Superior temporal gyrus (tissue), 1 donor: ENCODE results near the gene MBTPS1.

Source experiments
- DNase-seq: peaks from one replicate; pipeline ENCODE4 v3.0.0-alpha.2; 2016; ENCODE audit errors: extremely low spot score

MBTPS1 gene

DNA sequence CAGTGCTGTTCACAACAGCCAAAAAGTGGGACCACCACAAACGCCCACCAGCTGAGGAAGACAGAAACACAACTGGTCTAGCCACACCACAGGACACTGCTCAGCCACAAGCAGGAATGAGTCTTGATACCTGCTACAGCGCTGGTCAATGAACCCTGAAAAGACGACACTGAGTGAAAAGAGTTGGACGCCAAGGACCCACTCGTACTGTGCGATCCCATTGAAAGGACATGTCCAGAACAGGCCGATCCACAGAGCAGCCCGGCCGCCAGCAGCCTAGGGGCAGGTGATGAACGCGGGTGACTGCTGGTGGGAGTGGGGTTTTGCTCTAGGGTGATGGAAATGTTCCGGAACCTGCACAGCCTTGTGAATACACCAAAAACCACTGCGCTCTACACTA lies 63.5 kb downstream of the MBTPS1 start:
- no peak for DNase-seq

DNA sequence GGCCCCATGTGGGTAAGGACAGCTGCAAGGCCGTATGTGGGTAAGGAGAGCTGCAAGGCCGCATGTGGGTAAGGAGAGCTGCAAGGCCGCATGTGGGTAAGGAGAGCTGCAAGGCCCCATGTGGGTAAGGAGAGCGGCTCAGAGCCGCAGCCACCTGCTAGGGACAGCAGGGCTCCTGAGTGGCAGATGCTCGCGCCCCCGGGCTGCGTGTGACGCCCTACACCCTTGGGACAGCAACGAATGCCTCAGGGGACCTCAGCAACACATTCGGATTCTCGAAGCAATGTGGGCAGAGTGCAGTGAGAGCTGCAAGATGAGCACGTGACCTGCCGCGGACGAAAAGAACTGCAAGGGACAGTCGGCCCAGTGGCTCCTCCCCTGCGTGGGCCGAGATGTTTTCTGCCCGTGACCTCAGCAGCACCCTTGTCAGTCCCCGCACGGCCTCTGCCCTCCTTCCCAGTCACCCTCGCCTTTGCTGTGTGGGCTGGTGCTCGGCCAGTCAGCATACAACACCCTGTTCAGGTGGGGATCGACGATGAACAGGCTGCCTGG lies 64.6 kb downstream of the MBTPS1 start:
- DNase-seq = no peak

DNA sequence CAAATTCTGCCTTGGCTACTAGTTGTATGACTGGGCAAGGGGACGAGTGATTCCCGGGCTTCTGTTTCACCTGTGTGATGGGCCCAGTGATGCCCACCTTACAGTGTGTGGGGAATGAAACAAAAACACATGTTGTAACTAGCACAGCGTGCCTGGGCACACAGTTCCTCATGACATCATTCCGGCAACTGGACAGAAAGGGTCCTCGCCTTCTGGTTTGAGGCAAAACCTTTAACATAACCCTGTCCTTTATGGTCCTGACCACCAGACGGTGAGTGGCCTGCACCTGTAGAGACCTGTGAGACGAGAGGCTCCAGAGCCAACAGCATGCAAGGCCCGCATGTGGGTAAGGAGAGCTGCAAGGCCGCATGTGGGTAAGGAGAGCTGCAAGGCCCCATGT lies 66.4 kb downstream of the MBTPS1 start:
- DNase-seq = no peak

DNA sequence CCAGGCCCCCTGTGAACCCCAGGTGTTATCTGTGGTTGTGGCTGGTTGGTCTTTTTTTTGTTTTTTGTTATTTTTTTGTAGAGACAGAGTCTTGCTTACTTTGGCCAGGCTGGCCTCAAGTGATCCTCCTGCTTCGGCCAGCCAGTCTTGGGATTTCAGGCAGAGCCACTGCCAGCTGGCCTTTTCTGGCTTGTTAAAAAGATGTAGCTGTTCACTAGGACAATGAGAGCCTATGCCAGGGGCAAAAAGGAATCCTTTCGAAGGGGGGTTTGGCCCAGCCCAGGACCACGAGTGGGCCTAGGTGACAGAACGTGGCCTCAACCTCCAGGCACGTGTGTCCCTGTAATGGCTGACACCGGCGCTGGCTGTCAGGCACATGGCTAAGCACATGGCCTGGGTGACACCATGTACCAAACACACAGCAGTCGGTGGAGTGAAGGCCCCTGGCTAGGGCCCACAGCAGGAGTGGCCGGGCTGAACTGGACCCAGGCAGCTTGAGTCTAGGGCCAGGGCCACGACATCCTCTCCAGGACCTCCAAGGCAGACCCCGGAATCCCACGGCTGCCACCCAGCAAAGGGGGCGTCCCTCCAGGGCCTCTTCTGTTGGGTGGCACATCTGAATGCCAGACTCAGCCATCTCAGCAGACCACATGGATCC lies 67.2 kb downstream of the MBTPS1 start:
- DNase-seq = no peak

DNA sequence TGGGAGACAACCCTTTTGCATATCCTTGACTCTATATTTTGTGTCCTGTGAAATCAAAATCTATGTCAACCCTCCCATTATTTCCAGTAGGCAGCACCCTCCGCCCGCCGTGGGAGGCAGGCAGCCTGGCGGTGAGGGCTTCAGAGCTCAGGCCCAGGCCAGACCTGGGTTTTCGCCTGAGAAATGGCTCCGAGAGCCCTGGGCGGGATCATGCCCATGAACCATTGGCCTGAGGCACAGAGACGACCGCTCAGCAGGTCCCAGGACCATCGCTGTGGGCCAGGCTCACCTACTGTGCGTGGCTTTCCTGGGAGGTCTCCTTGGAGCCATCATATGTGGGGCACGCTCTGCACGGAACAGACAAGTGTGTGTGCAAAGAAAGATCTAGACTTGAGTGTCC lies 67.9 kb downstream of the MBTPS1 start:
- DNase-seq = no peak

DNA sequence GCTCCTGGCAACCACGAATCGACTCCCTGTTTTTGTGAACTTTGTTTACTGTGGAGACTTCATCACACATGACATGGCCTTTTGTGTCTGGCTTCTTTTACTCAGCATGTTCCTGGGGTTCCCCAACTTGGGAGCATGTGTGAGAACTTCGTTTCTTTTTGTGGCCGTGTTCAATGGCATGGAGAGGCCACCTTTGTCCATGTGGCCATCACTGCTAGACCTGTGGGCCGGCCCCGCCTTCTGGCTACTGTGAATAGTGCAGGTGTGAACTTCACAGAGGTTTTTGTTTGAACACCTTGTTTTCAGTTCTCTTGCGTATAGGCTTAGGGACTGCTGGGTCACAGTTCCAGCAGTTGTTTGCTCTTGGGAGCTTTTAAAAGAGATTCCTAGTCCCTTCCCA lies 68.5 kb downstream of the MBTPS1 start:
- no peak for DNase-seq

DNA sequence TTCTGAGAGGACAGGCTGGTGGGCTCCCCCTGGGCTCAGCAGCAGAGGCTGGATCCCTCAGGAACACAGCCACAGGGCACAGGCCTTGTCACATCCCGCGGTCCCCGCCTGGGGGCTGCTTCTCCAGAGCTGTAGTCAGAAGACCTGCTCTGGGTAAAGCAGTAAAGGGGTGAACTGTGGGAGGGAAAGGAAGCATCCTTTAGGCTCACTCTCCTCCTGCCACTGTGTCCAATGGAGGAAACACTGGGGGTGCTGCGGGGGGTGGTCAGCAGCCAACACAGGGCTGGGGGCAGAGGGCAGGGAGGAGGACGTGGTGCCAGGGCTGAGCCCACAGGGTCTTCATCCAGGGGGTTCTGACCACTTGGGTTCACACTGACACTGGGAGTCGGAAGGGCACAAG lies 69.1 kb downstream of the MBTPS1 start:
- DNase-seq = no peak

DNA sequence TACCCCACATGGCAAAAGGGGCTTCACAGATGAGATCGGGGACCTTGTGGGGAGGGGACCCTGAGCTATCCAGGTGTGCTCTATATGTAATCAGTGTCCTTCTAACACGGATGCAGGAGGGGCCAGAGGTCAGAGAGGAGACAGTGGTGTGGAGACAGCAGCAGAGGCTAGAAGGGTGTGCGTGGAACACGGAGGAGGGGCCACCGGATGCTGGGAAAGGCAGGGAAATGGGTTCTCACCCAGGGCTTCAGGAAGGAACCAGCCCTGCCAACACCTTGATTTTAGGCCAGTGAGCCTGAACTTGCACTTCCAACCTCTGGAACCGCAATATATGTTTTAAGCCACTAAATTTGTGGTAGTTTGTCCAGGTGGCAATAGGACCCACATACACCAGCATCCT lies 69.5 kb downstream of the MBTPS1 start:
- DNase-seq = no peak

DNA sequence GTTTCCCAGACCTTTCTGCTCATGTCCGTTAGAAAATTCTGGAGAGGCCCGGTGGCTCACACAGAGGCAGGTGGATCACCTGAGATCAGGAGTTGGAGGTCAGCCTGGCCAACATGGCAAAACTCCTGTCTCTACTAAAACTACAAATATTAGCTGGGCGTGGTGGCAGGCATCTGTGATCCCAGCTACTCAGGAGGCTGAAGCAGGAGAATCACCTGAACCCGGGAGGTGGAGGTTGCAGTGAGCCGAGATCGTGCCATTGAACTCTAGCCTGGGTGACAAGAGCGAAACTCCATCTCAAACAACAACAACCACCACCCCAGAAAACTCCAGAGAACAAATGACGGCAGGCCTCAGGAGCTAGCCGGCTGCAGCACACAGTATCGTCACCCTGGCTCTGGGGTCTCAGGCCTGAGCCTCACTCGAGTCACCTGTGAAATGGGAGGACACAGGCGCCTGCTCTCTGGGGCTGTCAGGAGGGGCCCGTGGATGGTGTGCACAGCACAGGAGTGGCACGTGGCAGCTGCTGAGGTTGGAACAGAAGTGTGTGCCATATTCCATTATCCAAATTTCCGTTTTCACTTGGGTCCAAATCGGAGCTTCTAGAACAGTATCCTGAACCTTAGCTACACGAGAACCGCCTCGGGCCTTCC lies 70.8 kb downstream of the MBTPS1 start:
- DNase-seq = no peak

DNA sequence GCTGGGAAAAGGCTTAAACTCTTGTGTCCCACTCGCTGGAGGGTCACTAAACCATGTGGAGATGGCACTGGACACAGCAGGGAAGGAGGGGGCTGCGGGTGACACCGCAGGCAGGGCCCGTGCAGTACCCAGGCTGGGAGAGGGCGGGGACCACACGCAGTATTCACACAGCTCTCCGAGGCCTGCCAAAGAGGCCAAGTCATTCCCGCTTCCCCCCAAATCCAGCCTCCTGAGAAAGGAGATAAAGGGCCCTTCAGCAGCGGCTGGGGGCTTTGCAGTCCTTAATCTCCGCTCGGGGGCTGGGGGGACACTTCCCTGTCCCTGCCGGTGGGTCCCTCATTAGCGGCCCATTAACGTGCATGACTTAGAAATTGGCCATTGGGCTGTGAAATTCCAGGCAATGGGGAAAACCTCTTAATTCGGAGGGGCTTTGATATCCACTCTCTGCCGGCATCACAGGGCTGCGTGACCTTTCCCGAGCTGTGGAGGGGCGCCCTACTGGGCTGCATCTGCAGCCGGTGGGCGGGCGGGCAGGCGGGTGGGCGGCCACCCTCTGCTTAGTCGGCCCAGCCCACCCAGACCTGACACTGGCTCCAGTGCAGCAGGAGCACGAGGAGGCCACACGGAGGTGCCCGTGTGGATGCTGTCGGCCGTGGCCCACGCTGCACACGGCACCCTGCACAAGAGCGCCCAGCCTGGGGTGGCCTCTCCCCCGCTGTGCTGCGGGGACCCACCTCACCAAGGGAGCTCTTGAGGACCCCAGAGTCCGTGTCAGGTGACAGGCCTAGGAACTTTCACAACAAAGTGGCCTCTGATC lies 71.5 kb downstream of the MBTPS1 start:
- DNase-seq = no peak

DNA sequence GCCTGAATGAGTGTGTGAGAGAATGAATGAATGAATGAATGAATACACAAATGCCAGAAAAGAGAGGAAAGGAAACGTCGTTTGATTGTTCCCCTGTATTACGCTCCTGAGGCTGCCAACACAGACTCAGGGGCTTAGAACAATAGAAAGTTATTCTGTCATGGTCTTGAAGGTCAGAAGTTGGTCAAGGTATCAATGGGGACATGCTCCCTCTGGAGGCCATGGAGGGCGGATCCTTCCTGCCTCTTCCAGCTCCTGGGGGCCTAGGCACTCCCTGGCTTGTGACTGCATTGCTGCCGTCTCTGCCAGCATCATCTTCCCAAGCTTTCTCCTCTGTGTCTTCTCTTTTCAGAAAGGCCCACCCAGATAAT lies 72.6 kb downstream of the MBTPS1 start:
- DNase-seq = no peak

DNA sequence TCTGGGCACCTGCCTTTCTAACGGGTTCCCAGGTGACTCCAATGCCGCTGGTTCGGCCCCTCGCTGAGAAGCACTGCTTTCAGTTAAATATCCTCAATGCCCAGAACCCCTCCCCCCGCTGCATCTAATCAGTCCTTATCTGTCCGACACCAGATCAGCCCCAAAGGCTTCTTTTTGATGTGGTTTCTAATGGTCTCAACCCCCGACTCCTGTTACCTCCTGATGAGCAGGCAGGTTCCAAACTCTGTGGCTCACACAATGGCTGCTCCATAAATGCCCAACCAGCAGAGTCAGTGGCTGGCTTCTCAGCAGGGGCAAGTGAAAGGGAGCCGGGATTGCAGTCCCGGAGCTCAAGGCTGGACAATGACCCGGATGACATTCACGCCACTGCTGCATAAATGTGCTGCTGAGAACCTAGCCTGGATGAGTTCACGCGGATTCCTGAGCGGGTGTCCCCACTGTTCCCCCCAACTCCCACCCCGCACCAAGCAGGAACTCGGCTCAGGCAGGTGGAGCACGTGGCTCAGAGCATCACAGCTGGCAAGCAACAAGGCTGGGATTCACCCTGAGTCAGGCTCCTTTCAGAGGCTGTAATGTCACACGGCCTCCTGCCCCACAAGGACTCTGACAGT lies 73.1 kb downstream of the MBTPS1 start:
- DNase-seq = no peak

DNA sequence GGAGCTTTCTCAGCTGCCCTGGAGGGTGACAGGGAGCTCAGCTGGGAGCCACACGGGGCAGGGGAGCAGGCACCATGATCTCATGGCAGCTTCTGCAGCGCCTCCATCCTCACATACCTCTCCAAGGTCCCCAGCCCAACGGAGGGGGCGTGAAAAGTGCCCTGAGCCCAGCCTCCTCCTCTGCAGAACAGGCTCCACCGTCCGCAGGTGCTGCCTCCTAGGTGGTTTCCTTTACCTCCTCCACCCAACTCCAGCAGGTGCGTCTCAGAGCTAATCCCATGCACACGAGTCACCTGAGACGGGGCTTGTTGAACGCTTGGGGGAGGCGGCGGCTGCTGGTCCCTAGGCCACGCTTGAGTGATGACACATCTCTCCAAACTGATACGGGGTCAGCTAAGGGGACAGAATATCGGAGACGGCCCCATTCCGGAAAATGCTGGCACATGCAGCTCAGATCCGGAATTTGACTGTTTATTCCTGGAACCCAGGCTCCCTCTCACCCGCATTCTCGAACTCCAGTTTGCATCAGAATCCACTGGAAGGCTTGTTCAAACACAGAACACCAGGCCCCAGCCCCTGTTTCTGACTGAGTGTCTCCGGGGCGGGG lies 73.8 kb downstream of the MBTPS1 start:
- no peak for DNase-seq

DNA sequence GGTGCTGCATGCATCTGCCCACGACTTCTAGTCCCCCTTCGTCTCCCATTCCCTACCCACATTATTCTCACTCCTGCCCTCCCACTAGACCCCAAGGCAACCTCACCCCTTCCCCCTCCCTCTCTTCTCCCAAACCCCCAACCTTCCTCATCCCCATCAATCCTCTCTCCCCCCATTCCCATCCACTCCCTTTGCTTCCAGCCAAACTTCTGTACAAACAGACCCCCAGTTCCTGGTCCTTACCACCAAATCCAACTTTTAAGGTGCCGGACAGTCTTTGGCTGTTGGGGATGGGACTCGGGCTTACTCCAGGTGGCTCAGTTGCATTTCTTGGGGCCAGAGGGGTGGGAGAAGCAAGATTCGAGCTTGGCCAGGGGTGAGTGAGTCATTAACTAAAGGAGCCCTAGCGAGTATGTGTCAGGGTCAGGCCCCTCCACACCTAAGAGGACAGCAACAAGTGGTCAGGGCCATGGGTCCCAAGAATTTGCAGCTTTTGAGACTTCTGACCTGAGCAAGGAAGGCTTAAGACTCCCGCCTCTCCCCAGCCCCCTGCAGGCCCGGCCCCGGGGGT lies 74.3 kb downstream of the MBTPS1 start, which contains the start of gene SLC38A8:
Gene SLC38A8, minus strand, starts transcription at position 488 of the 571 bp plus-strand sequence. CDS start 638 bp downstream, outside the sequence.
- no peak for DNase-seq

DNA sequence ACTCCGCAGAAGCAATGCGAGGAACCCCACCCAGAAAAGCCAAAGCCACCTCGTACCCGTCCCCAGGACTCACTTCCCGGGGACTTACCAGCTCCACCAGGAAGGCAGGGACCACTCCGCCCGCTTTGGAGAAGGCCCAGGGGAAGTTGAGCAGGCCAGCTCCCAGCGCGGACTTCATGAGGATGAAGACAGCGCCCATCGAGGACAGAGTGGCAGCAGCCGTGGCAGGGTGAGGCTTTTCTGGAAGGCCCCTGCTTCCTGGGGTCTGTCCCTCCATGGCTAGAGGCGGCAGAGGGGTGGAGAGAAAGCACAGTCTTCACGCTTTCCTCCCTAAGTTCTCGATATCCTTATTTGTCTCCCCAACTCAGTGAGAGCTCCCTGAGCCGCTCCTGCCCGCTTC lies 74.9 kb downstream of the MBTPS1 start:
- DNase-seq = no peak

DNA sequence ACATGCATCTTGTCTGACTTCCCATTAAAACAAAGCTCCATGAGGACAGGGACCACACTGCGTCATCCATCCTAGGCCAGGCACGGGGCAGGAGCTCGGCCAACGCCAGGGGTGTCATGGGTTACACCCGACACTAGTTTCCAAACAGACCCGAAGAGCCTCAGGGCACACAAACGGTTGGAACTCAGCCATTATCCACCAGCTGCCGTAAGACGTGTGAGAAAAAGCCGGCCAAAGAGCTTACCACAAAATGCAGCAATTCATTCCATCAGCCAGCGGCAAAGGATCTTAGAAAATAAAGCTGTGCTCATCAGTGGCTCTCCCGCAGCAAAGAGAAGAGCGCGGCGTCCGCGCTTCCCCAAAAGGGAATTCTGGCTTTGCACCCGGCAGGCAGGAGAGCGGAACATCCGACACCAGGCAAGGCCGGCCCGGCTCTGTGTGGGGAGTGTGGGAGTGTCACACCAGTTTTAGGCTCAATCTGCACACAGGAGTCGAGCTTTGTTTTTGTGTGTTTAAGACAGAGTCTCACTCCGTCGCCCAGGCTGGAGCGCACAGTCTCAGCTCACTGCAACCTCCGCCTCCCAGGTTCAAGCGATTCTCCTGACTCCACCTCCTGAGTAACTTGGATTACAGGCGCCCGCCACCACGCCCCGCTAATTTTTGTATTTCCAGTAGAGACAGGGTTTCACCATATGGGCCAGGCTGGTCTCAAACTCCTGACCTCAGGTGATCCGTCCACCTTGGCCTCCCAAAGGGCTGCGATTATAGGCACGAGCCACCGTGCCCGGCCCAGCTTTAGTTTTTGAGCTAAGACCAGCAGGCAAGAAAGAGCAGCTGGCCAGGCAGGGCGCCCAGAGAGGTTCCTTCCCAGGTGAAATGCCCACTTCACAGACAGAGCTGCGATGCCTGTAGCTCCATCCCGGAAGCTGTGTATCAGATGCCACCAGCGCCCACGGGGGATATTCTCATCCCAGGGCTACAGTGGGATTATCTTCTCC lies 75.6 kb downstream of the MBTPS1 start:
- peak; percentile 34 for DNase-seq

DNA sequence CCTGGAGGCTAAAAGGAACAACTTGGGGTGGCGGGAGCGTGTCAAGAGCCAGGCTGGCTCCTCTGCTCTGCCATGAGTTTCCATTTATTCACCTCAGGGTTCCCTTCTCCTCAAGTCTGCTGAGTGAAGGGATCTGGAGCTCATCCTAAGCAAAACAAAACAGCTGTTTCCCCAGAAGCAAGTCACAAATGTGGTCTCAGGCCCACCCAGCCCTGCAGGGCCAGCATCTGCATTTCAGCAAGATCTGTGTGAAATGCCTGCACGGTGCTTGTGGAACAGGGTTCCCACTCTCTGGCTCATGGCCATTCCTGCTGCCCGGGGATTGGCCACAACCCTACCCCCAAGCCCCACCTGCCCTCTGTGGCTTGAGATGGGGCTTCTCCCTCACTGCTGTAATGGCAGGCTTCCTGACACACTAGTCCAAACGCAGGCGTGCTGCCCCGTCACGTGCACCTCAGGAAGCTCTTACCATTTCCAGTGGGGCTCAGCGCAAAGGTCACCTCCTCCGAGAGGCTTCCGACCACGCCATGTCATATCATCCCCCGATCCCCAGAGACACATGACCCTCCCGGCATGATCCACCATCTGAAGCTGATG lies 76.4 kb downstream of the MBTPS1 start:
- DNase-seq = no peak

DNA sequence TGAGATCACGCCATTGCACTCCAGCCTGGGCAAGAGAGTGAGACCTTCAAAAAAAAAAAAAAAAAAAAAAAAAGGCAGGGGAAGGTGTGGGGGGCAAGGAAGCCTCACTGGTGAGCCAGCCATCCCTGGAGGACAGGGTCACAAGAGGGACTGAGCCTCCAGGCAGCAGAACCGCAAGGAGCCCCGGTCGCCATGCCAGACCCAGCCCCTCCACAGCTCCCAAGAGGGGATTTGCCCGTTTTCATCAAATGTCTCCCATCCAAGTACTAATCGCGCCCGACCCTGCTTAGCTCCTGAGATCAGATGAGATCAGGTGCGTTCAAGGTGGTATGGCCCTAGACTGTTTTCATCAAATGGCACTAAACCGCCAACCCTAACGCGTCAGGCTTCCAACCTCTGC lies 77.0 kb downstream of the MBTPS1 start:
- DNase-seq = no peak

DNA sequence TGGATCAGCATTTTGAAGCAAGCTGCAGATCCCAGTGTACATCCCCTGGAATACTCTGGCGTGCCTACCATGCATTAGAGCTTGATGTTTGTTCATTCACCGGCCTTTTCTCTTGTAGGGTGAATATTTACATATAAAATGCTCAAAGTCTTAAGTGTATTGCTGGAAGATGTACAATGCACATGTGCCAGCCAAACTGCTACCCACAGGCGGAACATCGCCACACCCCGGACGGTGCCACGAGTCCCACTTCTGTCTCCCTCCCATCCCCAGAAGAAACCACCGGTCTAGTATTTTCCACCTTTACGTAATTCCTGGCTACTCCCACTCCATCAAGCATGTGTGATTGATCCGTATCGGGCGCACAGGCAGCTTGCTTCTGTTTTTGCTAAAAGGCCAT lies 78.3 kb downstream of the MBTPS1 start:
- no peak for DNase-seq

DNA sequence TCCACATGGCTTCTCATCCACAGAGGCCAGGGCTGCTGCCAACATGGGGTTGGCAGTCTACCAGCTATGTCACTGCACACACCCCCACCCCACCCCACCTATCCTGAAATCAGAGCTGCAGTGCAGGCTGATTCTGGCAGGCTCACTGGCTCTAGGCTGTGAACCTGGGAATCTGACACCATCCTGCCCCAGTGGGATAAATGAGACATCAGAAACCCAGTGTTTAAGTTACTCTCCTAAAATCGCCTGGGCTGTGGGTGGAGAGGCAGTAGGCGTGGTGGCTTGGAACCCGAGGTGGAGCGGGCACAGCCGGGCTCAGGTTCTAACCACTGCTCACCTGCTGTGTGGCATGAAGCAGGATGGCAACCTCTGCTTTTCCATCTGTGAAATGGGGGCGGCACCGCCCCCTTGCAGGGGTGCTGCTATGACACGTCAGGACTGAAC lies 79.7 kb downstream of the MBTPS1 start:
- no peak for DNase-seq
